EH (cell line): Measurements from ENCODE around the gene SV2A.
"Not testable (repeated sequence)": the region's sequence is repeated elsewhere in the genome, so short reads cannot be mapped to it uniquely, and the experiment has no call there.

Experiments
- DNase-seq: peaks from one replicate; pipeline ENCODE4 v3.0.0-alpha.2; 2015; ENCODE audit warnings: low read depth

SV2A gene

GRCh38 chr1:149917571-149918144 is at the start of gene SV2A:
SV2A (minus strand) TSS chr1:149917844; CDS start chr1:149913840, 4,004 bp downstream.
- peak; percentile 72 for DNase-seq

GRCh38 chr1:149967041-149967440 is 49.4 kb upstream of the SV2A start:
- DNase-seq: no peak

GRCh38 chr1:149966405-149966804 is 48.8 kb upstream of the SV2A start:
- peak; percentile 21 for DNase-seq

GRCh38 chr1:149965440-149965839 is 47.8 kb upstream of the SV2A start:
- DNase-seq: no peak

GRCh38 chr1:149963358-149963757 is 45.7 kb upstream of the SV2A start:
- no peak for DNase-seq

GRCh38 chr1:149962736-149963135 is 45.1 kb upstream of the SV2A start:
- DNase-seq: peak; percentile 13

- peak; percentile 82 for DNase-seq
Observed at GRCh38 chr1:149962039-149962647, 44.5 kb upstream of the SV2A start.

GRCh38 chr1:149957548-149957947 is 39.9 kb upstream of the SV2A start:
- not testable (repeated sequence) for DNase-seq

GRCh38 chr1:149949911-149950310 is 32.3 kb upstream of the SV2A start:
- DNase-seq: no peak

- DNase-seq: no peak
Observed at GRCh38 chr1:149945206-149945605, 27.6 kb upstream of the SV2A start.

- no peak for DNase-seq
Observed at GRCh38 chr1:149942885-149943284, 25.2 kb upstream of the SV2A start.

- DNase-seq: peak; percentile 27
Observed at GRCh38 chr1:149942207-149942606, 24.6 kb upstream of the SV2A start.

- DNase-seq: no peak
Observed at GRCh38 chr1:149940427-149940826, 22.8 kb upstream of the SV2A start.

- DNase-seq: not testable (repeated sequence)
Observed at GRCh38 chr1:149938668-149939003, 21.0 kb upstream of the SV2A start.

GRCh38 chr1:149937759-149938158 is 20.1 kb upstream of the SV2A start:
- no peak for DNase-seq

GRCh38 chr1:149936992-149937705 is 19.5 kb upstream of the SV2A start:
- DNase-seq: peak; percentile 53

GRCh38 chr1:149936170-149936991 is 18.7 kb upstream of the SV2A start, which contains the start of gene MTMR11:
MTMR11 (minus strand) TSS chr1:149936879; CDS start chr1:149936647, 232 bp downstream.
- DNase-seq: peak; percentile 59

- no peak for DNase-seq
Observed at GRCh38 chr1:149934356-149934755, 16.7 kb upstream of the SV2A start.

- no peak for DNase-seq
Observed at GRCh38 chr1:149933208-149933607, 15.6 kb upstream of the SV2A start.

- DNase-seq: no peak
Observed at GRCh38 chr1:149932474-149932873, 14.8 kb upstream of the SV2A start.

GRCh38 chr1:149931212-149931790 is 13.7 kb upstream of the SV2A start:
- no peak for DNase-seq

- no peak for DNase-seq
Observed at GRCh38 chr1:149929856-149930255, 12.2 kb upstream of the SV2A start.
